Activated CD4-positive, alpha-beta T cell treated with anti-CD3 and anti-CD28 coated beads for 36 hours (primary cell): ENCODE measurements around the gene IL18BP. TPM values are rescaled to one million over a fixed set of nuclear protein-coding genes. Genes with fewer than 3 reads are reported as not detected.

Source experiments
- ATAC-seq: fragments of 200-7000 bp; cut with Tn5 transposase; one replicate; pipeline ENCODE4 v1.10.0; 2021; ENCODE audit warnings: mild to moderate bottlenecking, moderate library complexity
- CTCF ChIA-PET: fragments of 350-600 bp; sonication (Branson Sonifier 250); formaldehyde crosslinking; loops from one replicate; lab custom pipeline; 2021; ENCODE audit warnings: antibody characterized with exemption; lab: Charles Lee
- POLR2A ChIA-PET: fragments of 350-600 bp; sonication (Branson Sonifier 250); formaldehyde crosslinking; loops from one replicate; lab custom pipeline; 2021; ENCODE audit warnings: antibody characterized with exemption, inconsistent platforms; lab: Charles Lee
- DNase-seq: peaks from one replicate; pipeline ENCODE4 v3.0.0-alpha.2; 2020
- H3K27ac Mint-ChIP-seq: one replicate; pipeline ENCODE4 v1.8.0; 2021; ENCODE audit warnings: mixed read lengths
- H3K27me3 Mint-ChIP-seq: one replicate; pipeline ENCODE4 v1.8.0; 2021; ENCODE audit warnings: mixed read lengths
- H3K36me3 Mint-ChIP-seq: one replicate; pipeline ENCODE4 v1.8.0; 2021; ENCODE audit warnings: low read depth, mixed read lengths
- H3K4me1 Mint-ChIP-seq: one replicate; pipeline ENCODE4 v1.8.0; 2021; ENCODE audit warnings: mixed read lengths
- H3K4me3 Mint-ChIP-seq: one replicate; pipeline ENCODE4 v1.8.0; 2021; ENCODE audit warnings: mild to moderate bottlenecking, moderate library complexity, mixed read lengths
- H3K9me3 Mint-ChIP-seq: one replicate; pipeline ENCODE4 v1.8.0; 2021; ENCODE audit warnings: low read depth, mixed read lengths
- intact Hi-C, 2 experiments: fragments of 100-400 bp; cut with DNase I in 1 of 2; cut with micrococcal nuclease in 1 of 2; formaldehyde crosslinking; loops; one replicate each; pipeline versions ENCODE4 v1.14.2 to v1.15.1; 2022 to 2024; cut with DNase I, micrococcal nuclease
- total RNA-seq, 2 experiments: library from RNA; stranded (reverse); gene quantifications; one replicate each; pipeline ENCODE4 v1.2.3, GENCODE V29; 2021

The IL18BP gene
- total RNA-seq, 2 experiments from 2014 or later: 8.4 to 10.2 TPM

- POLR2A ChIA-PET: no interaction called here
- no peak for DNase-seq
- no peaks in the 10 kb centered on the region for H3K9me3 Mint-ChIP-seq
- peaks cover 29% of the 10 kb centered on the region for H3K36me3 Mint-ChIP-seq
- intact Hi-C loops: no loop called here
- peak overlapping the region; percentile 63 for H3K27ac Mint-ChIP-seq
- CTCF ChIA-PET: interaction anchor here (0.6 to 7.3 kb wide), 3 partner anchors 11 to 144 kb away, joined by 3 to 58 read pairs (median 3); no protein-coding TSS in a partner anchor
- H3K4me3 Mint-ChIP-seq: no peak overlapping the region
- no peak for ATAC-seq
- no peaks in the 10 kb centered on the region for H3K27me3 Mint-ChIP-seq
- peaks cover 31% of the 10 kb centered on the region for H3K4me1 Mint-ChIP-seq
Observed at GRCh38 chr11:72036687-72037086, 38.0 kb downstream of the IL18BP start.

- Mint-ChIP-seq H3K4me3 (no peak overlapping the region), H3K27ac (no peak overlapping the region), H3K36me3 (peaks cover 29% of the 10 kb centered on the region), H3K4me1 (peaks cover 38% of the 10 kb centered on the region), H3K9me3 (no peaks in the 10 kb centered on the region), H3K27me3 (no peaks in the 10 kb centered on the region)
- ATAC-seq (no peak), DNase-seq (no peak)
- CTCF ChIA-PET: interaction anchor here (0.5 to 7.3 kb wide), 7 partner anchors 8 to 772 kb away, joined by 3 to 58 read pairs (median 5); partner anchors contain the start of gene XNDC1N
- POLR2A ChIA-PET: interaction anchor here (1.0 to 1.3 kb wide), 3 partner anchors 21 to 48 kb away, joined by 3 to 5 read pairs (median 3); no protein-coding TSS in a partner anchor
- intact Hi-C loops: no loop called here
Observed at GRCh38 chr11:72037554-72038311, 39.0 kb downstream of the IL18BP start.

GRCh38 chr11:72038491-72038890, 39.8 kb downstream of the IL18BP start:
- no peaks in the 10 kb centered on the region for H3K9me3 Mint-ChIP-seq
- no peak for DNase-seq
- ATAC-seq: no peak
- ChIA-PET POLR2A (interaction anchor here (1.0 to 1.3 kb wide), 2 partner anchors 20 to 40 kb away, joined by 3 to 5 read pairs; no protein-coding TSS in a partner anchor), CTCF (interaction anchor here (0.5 to 7.3 kb wide), 9 partner anchors 8 to 771 kb away, joined by 3 to 58 read pairs (median 5); partner anchors contain the start of gene XNDC1N)
- intact Hi-C loops: no loop called here
- no peaks in the 10 kb centered on the region for H3K27me3 Mint-ChIP-seq
- H3K27ac Mint-ChIP-seq: no peak overlapping the region
- no peak overlapping the region for H3K4me3 Mint-ChIP-seq
- H3K4me1 Mint-ChIP-seq: peaks cover 39% of the 10 kb centered on the region
- peaks cover 29% of the 10 kb centered on the region for H3K36me3 Mint-ChIP-seq

GRCh38 chr11:72039031-72039855, 40.5 kb downstream of the IL18BP start:
- ATAC-seq (no peak), DNase-seq (no peak)
- Mint-ChIP-seq H3K27me3 (no peaks in the 10 kb centered on the region), H3K9me3 (no peaks in the 10 kb centered on the region), H3K27ac (no peak overlapping the region), H3K4me1 (peaks cover 38% of the 10 kb centered on the region), H3K36me3 (peaks cover 25% of the 10 kb centered on the region), H3K4me3 (no peak overlapping the region)
- POLR2A ChIA-PET: interaction anchor here (0.7 to 1.3 kb wide), 2 partner anchors 39 to 392 kb away, joined by 3 to 5 read pairs; no protein-coding TSS in a partner anchor
- CTCF ChIA-PET: interaction anchor here (0.7 to 7.3 kb wide), 12 partner anchors 9 to 392 kb away, joined by 3 to 58 read pairs (median 6); partner anchors contain the start of gene XNDC1N
- intact Hi-C loops: no loop called here

GRCh38 chr11:72039856-72040401, 41.2 kb downstream of the IL18BP start:
- CTCF ChIA-PET: interaction anchor here (0.7 to 7.3 kb wide), 9 partner anchors 10 to 392 kb away, joined by 3 to 58 read pairs (median 10); no protein-coding TSS in a partner anchor
- Mint-ChIP-seq H3K9me3 (no peaks in the 10 kb centered on the region), H3K4me1 (peaks cover 37% of the 10 kb centered on the region), H3K27me3 (no peaks in the 10 kb centered on the region), H3K36me3 (peaks cover 23% of the 10 kb centered on the region), H3K4me3 (no peak overlapping the region), H3K27ac (no peak overlapping the region)
- intact Hi-C loops: loop anchor here (1.0 to 5.0 kb wide), 6 partner anchors 41 to 392 kb away; partner anchors contain the start of genes ANAPC15 (in 1 of the 2), CLPB (in 1 of the 2), LAMTOR1 (in 1 of the 2) and LRRC51 (in 1 of the 2)
- ATAC-seq (no peak), DNase-seq (no peak)
- POLR2A ChIA-PET: interaction anchor here (0.6 to 1.1 kb wide), 4 partner anchors 8 to 391 kb away, joined by 3 to 7 read pairs (median 4); no protein-coding TSS in a partner anchor

GRCh38 chr11:72040491-72041363, 42.0 kb downstream of the IL18BP start:
- peak; percentile 76 for ATAC-seq
- no peak overlapping the region for H3K4me3 Mint-ChIP-seq
- H3K27ac Mint-ChIP-seq: no peak overlapping the region

GRCh38 chr11:72041364-72042063, 42.8 kb downstream of the IL18BP start:
- POLR2A ChIA-PET: no interaction called here
- ATAC-seq: peak; percentile 45
- H3K27me3 Mint-ChIP-seq: no peaks in the 10 kb centered on the region

More at GRCh38 chr11:72040491-72041363, 42.0 kb downstream of the IL18BP start:
- peak; percentile 86 for DNase-seq
- Mint-ChIP-seq H3K27me3 (no peaks in the 10 kb centered on the region), H3K9me3 (no peaks in the 10 kb centered on the region), H3K36me3 (peaks cover 17% of the 10 kb centered on the region), H3K4me1 (peaks cover 37% of the 10 kb centered on the region)
- intact Hi-C loops: loop anchor here (1.0 to 5.0 kb wide), 7 partner anchors 40 to 392 kb away; partner anchors contain the start of genes LRRC51 (in 2 of the 2), NUMA1 (in 2 of the 2), ANAPC15 (in 1 of the 2) and CLPB (in 1 of the 2)
- ChIA-PET CTCF (interaction anchor here (0.7 to 7.3 kb wide), 8 partner anchors 11 to 391 kb away, joined by 3 to 58 read pairs (median 9); no protein-coding TSS in a partner anchor), POLR2A (interaction anchor here (0.7 to 1.1 kb wide), 3 partner anchors 9 to 71 kb away, joined by 3 to 7 read pairs (median 3); no protein-coding TSS in a partner anchor)

GRCh38 chr11:72042064-72042745, 43.5 kb downstream of the IL18BP start:
- peak; percentile 1 for ATAC-seq
- H3K27me3 Mint-ChIP-seq: no peaks in the 10 kb centered on the region
- no peak overlapping the region for H3K4me3 Mint-ChIP-seq
- H3K9me3 Mint-ChIP-seq: no peaks in the 10 kb centered on the region
- ChIA-PET POLR2A (no interaction called here), CTCF (interaction anchor here (0.6 to 2.0 kb wide), 3 partner anchors 9 to 35 kb away, joined by 3 to 6 read pairs (median 5); no protein-coding TSS in a partner anchor)
- peaks cover 24% of the 10 kb centered on the region for H3K4me1 Mint-ChIP-seq
- no peak overlapping the region for H3K27ac Mint-ChIP-seq
- peaks cover 9% of the 10 kb centered on the region for H3K36me3 Mint-ChIP-seq
- intact Hi-C loops: loop anchor here in 1 of 2 experiments (5.0 kb wide), 1 partner anchor 390 kb away; the partner anchor contains the start of gene CLPB
- no peak for DNase-seq

More at GRCh38 chr11:72041364-72042063, 42.8 kb downstream of the IL18BP start:
- intact Hi-C loops: loop anchor here (1.0 to 5.0 kb wide), 4 partner anchors 39 to 391 kb away; partner anchors contain the start of genes LRRC51 (in 2 of the 2), NUMA1 (in 2 of the 2) and CLPB (in 1 of the 2)
- CTCF ChIA-PET: interaction anchor here (0.6 to 7.3 kb wide), 5 partner anchors 10 to 112 kb away, joined by 3 to 58 read pairs (median 5); no protein-coding TSS in a partner anchor
- peak; percentile 62 for DNase-seq
- Mint-ChIP-seq H3K4me3 (no peak overlapping the region), H3K27ac (no peak overlapping the region), H3K4me1 (peaks cover 31% of the 10 kb centered on the region), H3K36me3 (peaks cover 13% of the 10 kb centered on the region), H3K9me3 (no peaks in the 10 kb centered on the region)

GRCh38 chr11:72045849-72046248, 47.1 kb downstream of the IL18BP start:
- POLR2A ChIA-PET: no interaction called here
- peaks cover 24% of the 10 kb centered on the region for H3K4me1 Mint-ChIP-seq
- peaks cover 8% of the 10 kb centered on the region for H3K36me3 Mint-ChIP-seq
- H3K27me3 Mint-ChIP-seq: no peaks in the 10 kb centered on the region
- no peak overlapping the region for H3K4me3 Mint-ChIP-seq
- H3K9me3 Mint-ChIP-seq: no peaks in the 10 kb centered on the region
- no peak overlapping the region for H3K27ac Mint-ChIP-seq
- intact Hi-C loops: no loop called here
- ATAC-seq (no peak), DNase-seq (no peak)
- CTCF ChIA-PET: no interaction called here
